NB4 (cell line): ENCODE measurements around the gene MPRIP.

Source experiments
- DNase-seq: peaks from one replicate; pipeline ENCODE4 v3.0.0; 2010; ENCODE audit warnings: low read depth
- H3K4me3 ChIP-seq: one replicate; pipeline ENCODE4 v1.5.1; 2011; ENCODE audit warnings: mild to moderate bottlenecking, low read depth, low read length, moderate library complexity
- CTCF ChIP-seq: IDR thresholded peaks from one replicate; pipeline ENCODE4 v1.5.1; 2012; ENCODE audit warnings: low read depth, low read length
- MAX ChIP-seq: IDR thresholded peaks from 2 replicates; pipeline ENCODE4 v1.6.1; 2011; ENCODE audit warnings: low read depth, low read length
- MYC ChIP-seq: IDR thresholded peaks from 2 replicates; pipeline ENCODE4 v1.6.1; 2011; ENCODE audit warnings: low read depth, low read length
- POLR2A ChIP-seq: IDR thresholded peaks from 2 replicates; pipeline ENCODE4 v1.6.1; 2011; ENCODE audit warnings: mild to moderate bottlenecking; ENCODE audit not compliant: insufficient read length; ENCODE audit errors: extremely low read depth

MPRIP gene

GRCh38 chr17:17120294-17120693 lies 78.0 kb downstream of the MPRIP start:
- H3K4me3 ChIP-seq: no peak overlapping the region
- TF ChIP-seq MYC (no peak), CTCF (no peak), MAX (no peak), POLR2A (no peak)
- no peak for DNase-seq

GRCh38 chr17:17120701-17121100 lies 78.4 kb downstream of the MPRIP start:
- H3K4me3 ChIP-seq: no peak overlapping the region
- TF ChIP-seq CTCF (no peak), POLR2A (no peak), MAX (no peak), MYC (no peak)
- no peak for DNase-seq

- H3K4me3 ChIP-seq: no peak overlapping the region
- TF ChIP-seq CTCF (no peak), MAX (no peak), MYC (no peak), POLR2A (no peak)
- no peak for DNase-seq
Measured at GRCh38 chr17:17121162-17121561, 78.9 kb downstream of the MPRIP start.

GRCh38 chr17:17122781-17123483 lies 80.7 kb downstream of the MPRIP start:
- DNase-seq: no peak
- no peak for TF ChIP-seq POLR2A
- TF ChIP-seq MYC: no peak
- TF ChIP-seq MAX: no peak
- TF ChIP-seq CTCF: no peak
- H3K4me3 ChIP-seq: no peak overlapping the region

- TF ChIP-seq MYC (no peak), CTCF (no peak), MAX (no peak), POLR2A (no peak)
Measured at GRCh38 chr17:17124341-17124740, 82.1 kb downstream of the MPRIP start.

More at GRCh38 chr17:17124341-17124740, 82.1 kb downstream of the MPRIP start:
- H3K4me3 ChIP-seq: no peak overlapping the region
- DNase-seq: no peak
